Uterus (tissue), 2 donors: ENCODE measurements around the gene MTMR12.

Experiments used
- CTCF ChIP-seq, 4 experiments: fragments of 200-600 bp in 2 of 4; fragments of 450-650 bp in 2 of 4; sonication (generic) in 2 of 4; IDR thresholded peaks; one replicate each; pipeline ENCODE4 v1.5.1; 2016 to 2019; ENCODE audit warnings: antibody characterized with exemption in 4 of 4, mild to moderate bottlenecking in 2 of 4, moderate library complexity in 1 of 4
- POLR2A ChIP-seq, 2 donors: fragments of 450-650 bp; IDR thresholded peaks; one replicate each; pipeline ENCODE4 v1.6.1; 2016; ENCODE audit warnings: antibody characterized with exemption in 2 of 2, mild to moderate bottlenecking in 1 of 2, moderate library complexity in 1 of 2

GRCh38 chr5:32319392-32319791, 6.7 kb upstream of the MTMR12 start:
- TF ChIP-seq CTCF (IDR thresholded peaks at IDR 0.05) (no peak), POLR2A (IDR thresholded peaks at IDR 0.05) (no peak)
